A549 treated with dexamethasone at 1 μM for 4 hours (cell line): ENCODE data around the gene CPE. TPM values are rescaled to one million over a fixed set of nuclear protein-coding genes. Genes with fewer than 3 reads are reported as not detected.

Source experiments
- total RNA-seq: library from RNA; stranded (reverse); fragments of 200-300 nt; extraction: Qiagen RNA extraction; gene quantifications from 5 replicates; pipeline ENCODE4 v1.2.3, GENCODE V29; 2022

CPE gene
- 1.5 to 2.1 TPM (median 2.0 TPM) in 5 replicates for total RNA-seq

DNA sequence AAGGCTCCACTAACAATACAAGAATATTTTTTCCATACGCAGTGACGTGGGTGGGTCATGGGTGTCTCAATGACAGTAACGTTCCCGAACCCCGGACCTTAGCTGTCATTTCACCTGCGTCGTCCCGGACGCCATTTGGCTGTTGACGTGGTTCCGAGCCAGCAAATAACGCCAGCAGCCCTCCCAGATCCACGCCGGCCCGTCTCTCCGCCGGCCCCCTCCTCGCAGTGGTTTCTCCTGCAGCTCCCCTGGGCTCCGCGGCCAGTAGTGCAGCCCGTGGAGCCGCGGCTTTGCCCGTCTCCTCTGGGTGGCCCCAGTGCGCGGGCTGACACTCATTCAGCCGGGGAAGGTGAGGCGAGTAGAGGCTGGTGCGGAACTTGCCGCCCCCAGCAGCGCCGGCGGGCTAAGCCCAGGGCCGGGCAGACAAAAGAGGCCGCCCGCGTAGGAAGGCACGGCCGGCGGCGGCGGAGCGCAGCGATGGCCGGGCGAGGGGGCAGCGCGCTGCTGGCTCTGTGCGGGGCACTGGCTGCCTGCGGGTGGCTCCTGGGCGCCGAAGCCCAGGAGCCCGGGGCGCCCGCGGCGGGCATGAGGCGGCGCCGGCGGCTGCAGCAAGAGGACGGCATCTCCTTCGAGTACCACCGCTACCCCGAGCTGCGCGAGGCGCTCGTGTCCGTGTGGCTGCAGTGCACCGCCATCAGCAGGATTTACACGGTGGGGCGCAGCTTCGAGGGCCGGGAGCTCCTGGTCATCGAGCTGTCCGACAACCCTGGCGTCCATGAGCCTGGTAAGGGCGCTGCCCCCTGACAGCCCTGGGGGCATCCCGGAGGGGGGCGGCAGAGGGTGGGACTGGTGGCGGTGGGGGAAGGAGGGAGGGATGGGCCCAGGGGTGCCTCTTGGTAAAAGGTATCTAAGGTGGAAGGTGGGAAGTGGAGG lies at the start of gene CPE:
CPE (plus strand) TSS at position 264 of the 933 bp plus-strand sequence; CDS start at position 478, 214 bp downstream.

Other genes starting within 250 kb of the CPE start
- gene KLHL2, start 171.4 kb upstream of the CPE start, total RNA-seq: 15.5 to 19.4 TPM (median 18.4 TPM) in 5 replicates
- 17.1 to 24.1 TPM (median 20.8 TPM) in 5 replicates for gene MSMO1, start 51.3 kb upstream of the CPE start, total RNA-seq